GM18505 (cell line): ENCODE data around the gene TRMT61A.

ENCODE experiments used
- ATAC-seq: cut with Tn5 transposase; IDR thresholded peaks from one replicate; pipeline ENCODE4 v1.9.1; 2021; ENCODE audit not compliant: unreplicated experiment
- POLR2A ChIP-seq: IDR thresholded peaks from 4 replicates; pipeline ENCODE4 v1.6.1; 2011; ENCODE audit warnings: borderline replicate concordance; ENCODE audit not compliant: insufficient read depth, insufficient read length; ENCODE audit errors: extremely low read depth

TRMT61A gene

DNA sequence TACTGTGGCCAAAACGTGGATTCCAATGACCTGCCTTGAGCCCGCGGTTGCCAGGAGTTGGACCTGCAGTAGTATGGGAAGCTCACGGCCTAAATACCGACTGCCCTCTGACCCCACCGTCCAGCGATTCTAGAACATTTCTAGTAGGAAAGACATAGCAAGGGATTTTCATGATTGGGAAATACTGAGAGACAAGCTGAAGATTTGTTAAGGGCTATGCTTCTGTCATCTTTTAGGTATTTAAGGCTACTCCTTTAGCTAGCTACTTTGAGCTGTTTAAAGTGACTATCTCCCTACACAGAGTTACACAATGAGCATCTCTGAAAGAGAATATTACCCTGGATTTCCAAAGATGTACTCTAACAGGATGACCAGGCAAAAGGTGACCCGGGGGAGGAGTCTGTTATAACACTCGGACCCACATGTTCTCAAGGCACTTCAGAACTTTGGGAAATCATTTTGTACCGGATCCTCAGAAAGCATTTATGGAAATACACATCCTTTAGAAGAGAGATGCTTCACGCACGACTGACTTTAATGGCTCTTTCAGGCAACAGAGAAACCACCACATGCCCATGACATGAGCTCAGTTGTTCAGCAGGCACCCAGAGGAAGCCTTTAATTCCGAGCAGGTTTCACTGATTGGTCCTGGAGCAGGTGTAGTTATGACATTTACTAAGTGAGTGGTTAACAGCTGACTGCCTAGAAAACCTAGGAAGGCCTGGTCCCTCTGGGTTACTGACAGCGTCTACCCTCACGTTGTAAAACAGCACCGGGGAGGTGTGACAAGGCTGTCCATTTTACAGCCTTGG lies 29.3 kb downstream of the TRMT61A start:
- TF ChIP-seq POLR2A, result no peak
- ATAC-seq, result no peak

DNA sequence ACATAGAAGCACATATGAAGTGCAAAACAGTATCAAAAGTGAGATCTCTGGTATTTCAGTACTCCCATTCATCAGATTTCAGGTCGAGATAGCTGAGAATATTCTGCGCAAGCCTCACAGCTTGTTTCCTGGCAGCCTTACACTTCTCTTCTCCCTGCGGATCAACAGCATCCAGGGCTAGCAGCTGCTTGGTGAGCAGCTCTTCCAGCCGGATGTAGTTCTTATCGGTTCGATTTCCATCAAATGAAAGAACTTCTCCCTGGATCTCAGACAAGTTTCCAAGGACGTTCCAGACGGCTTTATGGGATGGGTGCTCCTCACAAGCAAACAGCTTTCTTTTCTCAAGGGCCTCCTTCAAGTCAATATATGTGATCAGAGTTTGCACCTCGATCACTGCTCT lies 30.8 kb downstream of the TRMT61A start:
- no peak for ATAC-seq
- TF ChIP-seq POLR2A, result no peak

DNA sequence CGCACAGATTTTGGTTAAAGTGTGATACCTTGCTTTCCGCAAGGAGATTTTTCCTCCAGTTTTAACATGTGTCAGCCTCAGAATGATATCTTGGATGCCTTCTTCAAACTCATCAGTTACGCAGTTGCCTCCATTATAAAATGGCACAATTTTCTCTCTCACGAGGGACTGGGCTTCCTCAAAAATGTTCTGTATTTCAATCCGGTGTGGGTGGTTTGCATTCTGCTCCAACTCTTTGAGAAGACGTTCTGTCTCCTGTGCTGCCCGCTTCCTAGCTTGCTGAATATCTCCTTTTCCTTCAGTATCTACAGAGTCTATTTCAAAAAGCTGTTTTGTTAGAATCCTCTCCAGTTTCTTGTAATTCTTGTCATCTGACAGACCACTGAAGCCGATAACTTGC lies 31.7 kb downstream of the TRMT61A start:
- no peak for TF ChIP-seq POLR2A
- no peak for ATAC-seq

DNA sequence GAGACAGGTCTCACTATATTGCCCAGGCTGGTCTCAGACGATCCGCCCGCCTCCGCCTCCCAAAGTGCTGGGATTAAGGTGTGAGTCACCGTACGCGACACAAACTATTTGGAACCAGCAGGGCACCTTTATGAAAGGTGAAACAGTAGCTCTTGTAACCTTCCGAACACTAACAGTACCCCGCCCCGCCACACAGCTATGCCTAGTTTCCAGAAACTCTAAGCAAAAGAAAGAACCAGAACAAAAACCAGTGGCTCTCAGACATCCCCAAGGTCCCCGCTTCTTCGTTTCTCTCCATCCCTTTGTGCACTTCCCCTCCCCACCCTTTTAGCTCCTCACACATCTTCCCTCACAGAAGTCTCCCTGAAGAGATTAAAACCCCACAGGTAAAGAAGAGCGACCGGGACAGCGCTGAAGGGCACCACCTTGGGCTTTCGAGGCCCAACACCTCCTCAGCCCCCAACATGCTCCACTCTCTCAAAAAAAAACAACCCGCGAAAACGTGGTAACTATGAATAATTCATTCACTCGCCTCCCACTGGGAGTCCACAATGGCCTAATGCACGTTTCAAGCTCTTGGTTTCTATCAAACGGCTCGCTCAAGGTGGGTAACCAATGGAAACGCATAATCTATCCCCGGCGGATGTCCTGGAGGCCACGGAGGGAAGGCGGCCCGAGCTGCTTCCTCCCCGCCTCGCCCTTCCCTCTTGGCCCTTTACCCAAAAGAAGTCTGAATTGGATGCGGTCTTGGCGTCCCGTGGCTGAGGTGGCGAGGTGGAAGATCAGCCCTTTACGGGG lies 32.6 kb downstream of the TRMT61A start:
- peak; percentile 6 for ATAC-seq
- TF ChIP-seq POLR2A, result no peak

DNA sequence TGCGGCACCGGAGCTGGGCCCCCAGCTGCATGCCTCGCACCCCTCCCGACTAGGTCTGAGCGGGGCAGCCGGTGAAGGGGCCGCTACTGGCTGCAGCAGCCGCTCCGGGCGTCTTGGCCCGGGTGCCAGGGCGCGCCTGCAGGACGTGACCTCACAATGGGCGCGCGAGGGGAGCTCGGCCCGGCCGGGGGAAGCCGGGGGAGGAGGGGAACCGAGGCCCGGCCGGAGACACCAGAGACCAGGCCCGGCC lies 33.1 kb downstream of the TRMT61A start:
- TF ChIP-seq POLR2A, result no peak
- ATAC-seq, result peak; percentile 42

DNA sequence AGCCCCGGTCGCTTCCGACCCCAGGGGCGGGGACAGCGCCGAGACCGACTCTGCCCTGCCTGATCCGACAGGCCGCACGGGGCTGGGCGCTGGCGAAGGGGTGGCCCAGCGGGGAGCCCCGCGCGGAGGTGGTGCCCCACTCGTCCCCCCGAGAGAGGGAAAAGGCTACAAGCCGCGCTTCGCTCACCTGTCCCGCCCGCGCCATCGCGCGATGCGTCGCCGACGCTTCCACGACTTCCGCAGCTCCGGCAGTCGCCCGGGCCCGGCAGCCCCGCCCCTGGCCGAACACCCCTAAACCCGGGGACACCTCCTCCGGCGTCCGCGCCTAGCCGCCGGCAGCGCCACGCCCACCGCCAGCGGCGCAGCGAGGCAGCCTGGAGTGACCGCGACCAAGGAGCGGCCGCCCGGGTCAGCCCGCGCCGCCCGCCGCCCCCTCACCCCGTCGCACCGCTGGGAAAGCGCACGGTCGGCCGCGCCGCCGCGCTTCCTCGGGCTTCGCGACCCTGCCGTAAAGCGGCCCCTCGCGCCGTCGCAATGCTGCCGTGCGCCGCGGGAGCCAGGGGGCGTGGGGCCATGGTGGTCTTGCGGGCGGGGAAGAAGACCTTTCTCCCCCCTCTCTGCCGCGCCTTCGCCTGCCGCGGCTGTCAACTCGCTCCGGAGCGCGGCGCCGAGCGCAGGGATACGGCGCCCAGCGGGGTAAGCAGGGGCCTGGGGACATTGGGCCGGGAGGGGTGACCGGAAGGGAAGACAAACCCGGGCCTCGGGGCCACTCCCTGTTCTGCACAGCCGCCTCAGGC lies 33.6 kb downstream of the TRMT61A start, which contains the start of the genes BAG5 and COA8:
Gene BAG5, minus strand, starts transcription at position 229 of the 797 bp plus-strand sequence. CDS start 1,493 bp downstream, outside the sequence.
Gene COA8, plus strand, starts transcription at position 532 of the 797 bp plus-strand sequence. Its CDS starts 42 bp downstream, at position 574.
- ATAC-seq, result peak; percentile 78
- TF ChIP-seq POLR2A, result peak; percentile 82

DNA sequence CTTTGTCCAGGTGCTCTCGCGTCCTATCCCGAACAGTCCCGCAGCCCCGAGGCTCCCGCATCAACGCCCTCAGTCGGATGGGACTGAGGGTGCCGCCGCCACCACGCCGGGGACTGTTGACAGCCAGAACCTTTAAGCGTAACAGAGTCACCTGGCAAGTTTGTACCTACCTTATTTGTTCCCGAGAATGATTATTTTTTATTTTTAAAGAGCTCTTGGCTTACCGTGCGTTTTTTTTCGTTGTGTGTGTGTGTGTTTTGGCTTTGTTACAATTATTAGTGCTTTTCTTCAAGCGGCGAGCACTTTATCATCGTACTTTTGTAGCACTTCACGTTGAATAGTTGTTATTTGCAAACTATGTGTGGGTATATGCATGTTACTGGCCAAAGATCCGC lies 34.2 kb downstream of the TRMT61A start:
- ATAC-seq, result no peak
- no peak for TF ChIP-seq POLR2A

DNA sequence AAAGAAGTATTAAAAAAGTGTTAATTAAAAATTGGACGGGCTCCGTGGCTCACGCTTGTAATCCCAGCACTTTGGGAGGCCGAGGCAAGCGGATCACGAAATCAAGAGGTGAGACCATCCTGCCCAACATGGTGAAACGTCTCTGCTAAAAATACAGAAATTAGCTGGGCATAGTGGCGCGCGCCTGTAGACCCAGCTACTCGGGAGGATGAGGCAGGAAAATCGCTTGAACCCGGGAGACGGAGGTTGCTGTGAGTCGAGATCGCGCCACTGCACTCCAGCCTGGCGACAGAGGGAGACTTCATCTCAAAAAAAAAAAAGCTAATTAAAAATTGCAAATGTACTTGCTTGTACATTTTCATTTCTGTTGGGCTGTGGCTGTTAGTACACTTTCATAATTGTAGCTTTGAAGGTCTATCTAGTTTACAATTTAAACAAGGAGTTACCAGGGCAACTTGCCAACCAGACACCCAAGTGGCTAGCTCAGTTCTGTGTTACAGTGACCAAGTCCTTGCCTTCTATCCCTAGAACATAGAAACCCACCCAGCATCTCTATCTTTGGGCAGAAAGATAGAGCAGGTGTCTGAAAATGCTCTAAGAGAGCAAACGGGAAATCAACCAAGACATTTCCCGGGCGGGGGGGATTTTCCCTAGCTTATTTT lies 35.0 kb downstream of the TRMT61A start:
- no peak for TF ChIP-seq POLR2A
- no peak for ATAC-seq

DNA sequence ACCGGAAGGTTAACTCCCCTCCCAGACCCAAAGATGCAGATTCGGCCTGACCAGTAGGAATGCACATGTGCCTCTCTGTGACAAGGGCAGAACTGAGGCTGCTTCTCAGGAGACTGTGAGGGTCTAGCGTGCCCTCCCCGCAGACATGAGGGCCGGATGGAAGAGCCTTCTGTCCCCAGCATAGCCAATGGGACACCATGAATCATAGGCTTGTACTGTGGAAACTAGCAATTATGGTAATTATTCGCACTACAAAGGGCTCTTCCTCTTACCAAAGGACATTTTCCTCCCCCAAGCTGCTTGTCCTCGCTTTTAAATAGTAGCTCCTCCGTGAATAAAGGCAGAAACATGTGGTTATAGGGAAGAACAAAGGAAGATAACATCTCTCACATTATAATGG lies 40.0 kb downstream of the TRMT61A start:
- ATAC-seq, result no peak

DNA sequence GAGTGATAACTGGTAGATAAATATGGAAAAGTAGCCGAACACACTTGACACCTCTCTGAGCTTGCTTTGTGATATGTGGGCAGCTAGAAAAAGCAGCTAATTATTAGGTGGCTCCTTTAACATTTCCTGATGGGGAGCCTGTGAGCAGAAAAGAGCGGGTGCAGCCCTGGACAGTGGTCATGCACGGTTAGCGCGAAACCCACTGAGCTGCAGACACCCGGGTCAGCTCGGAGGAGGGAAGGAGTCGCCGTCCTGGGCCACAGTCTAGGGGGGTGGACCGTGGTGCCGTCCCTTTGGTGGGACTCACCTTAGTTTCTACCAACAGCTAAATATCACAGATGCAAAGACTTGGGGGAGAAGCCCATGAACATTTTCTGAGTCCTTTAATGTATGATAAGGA lies 40.4 kb downstream of the TRMT61A start:
- TF ChIP-seq POLR2A, result no peak
- ATAC-seq, result no peak

More for the DNA sequence above, 40.0 kb downstream of the TRMT61A start:
- no peak for TF ChIP-seq POLR2A

DNA sequence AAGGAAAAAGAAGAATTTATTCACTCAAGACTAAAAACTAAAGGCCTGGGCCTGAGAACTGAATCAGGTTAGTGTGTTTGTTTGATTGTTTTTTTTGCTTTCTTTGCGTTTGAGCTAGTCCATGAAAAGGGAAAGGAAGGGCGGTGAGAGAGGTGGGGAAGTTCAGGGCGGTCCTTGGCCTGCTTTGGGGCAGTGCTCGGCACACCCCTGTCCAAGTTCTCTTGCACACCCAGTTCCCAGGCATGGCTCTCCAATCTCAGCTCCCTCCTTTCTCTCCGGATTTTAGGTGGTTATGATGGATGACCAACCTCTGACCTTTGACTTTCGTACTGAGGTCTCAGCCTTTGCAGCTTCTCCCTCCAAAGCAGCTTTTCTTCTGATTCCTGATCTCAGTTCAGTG lies 45.1 kb downstream of the TRMT61A start:
- TF ChIP-seq POLR2A, result no peak

DNA sequence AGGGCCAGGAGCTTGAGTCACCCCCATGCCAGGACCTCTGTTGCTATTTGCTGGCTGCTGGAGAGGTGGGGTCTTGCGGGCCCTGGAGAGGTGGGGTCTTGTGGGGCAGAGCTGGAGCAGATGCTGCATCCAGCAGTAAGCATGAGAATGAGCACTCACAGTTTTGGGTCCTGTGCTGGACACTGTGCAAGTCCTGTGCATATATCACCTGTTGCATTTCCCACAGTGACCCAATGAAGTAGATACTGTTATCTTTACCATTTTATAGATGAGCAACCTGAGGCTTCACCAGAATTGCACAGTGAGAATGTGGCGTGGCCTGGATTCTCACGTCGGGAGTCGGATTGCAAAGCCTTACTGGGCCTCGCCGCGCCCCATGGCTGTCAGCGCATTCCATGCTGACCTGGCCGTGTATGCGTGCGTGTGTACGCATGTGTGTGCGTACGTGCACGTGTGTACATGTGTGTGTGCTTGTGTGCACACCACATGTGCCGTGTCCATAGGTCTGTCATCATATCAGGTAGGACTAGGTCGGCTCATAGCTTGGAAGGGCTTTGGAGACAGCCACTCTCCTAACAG lies 45.8 kb downstream of the TRMT61A start:
- TF ChIP-seq POLR2A, result no peak
- ATAC-seq, result no peak

More for the DNA sequence above, 45.1 kb downstream of the TRMT61A start:
- no peak for ATAC-seq
